GM23248 (cell line): ENCODE measurements around the gene INTS1.

Experiments
- EZH2 ChIP-seq: fragments of 200-600 bp; sonication (generic); IDR thresholded peaks from 2 replicates; pipeline ENCODE4 v1.6.1; 2018; ENCODE audit warnings: antibody characterized with exemption, mild to moderate bottlenecking; ENCODE audit not compliant: insufficient read depth, poor library complexity, severe bottlenecking
- EZH2phosphoT487 ChIP-seq: fragments of 200-600 bp; sonication (generic); IDR thresholded peaks from 2 replicates; pipeline ENCODE4 v1.6.1; 2018; ENCODE audit warnings: antibody characterized with exemption, moderate library complexity, mild to moderate bottlenecking, low read depth; ENCODE audit not compliant: insufficient read depth

- TF ChIP-seq EZH2 (no peak), EZH2phosphoT487 (no peak)
Measured at GRCh38 chr7:1452205-1452604, 52.0 kb downstream of the INTS1 start.
